HG03378 (cell line): ENCODE data around the gene RPL28.
"Not testable (repeated sequence)": the region's sequence is repeated elsewhere in the genome, so short reads cannot be mapped to it uniquely, and the experiment has no call there.

ENCODE experiments used
- ATAC-seq: cut with Tn5 transposase; IDR thresholded peaks from one replicate; pipeline ENCODE4 v1.9.1; 2021; ENCODE audit warnings: mild to moderate bottlenecking, moderate library complexity; ENCODE audit not compliant: unreplicated experiment

RPL28 gene

GRCh38 chr19:55446060-55446459, 60.3 kb downstream of the RPL28 start:
- ATAC-seq: no peak

GRCh38 chr19:55447421-55448174, 61.9 kb downstream of the RPL28 start:
- ATAC-seq: no peak

- ATAC-seq: not testable (repeated sequence)
Observed at GRCh38 chr19:55448175-55448490, 62.4 kb downstream of the RPL28 start.

GRCh38 chr19:55449469-55449868, 63.7 kb downstream of the RPL28 start:
- ATAC-seq: no peak

GRCh38 chr19:55451163-55451964, 65.6 kb downstream of the RPL28 start:
- ATAC-seq: no peak

DNA sequence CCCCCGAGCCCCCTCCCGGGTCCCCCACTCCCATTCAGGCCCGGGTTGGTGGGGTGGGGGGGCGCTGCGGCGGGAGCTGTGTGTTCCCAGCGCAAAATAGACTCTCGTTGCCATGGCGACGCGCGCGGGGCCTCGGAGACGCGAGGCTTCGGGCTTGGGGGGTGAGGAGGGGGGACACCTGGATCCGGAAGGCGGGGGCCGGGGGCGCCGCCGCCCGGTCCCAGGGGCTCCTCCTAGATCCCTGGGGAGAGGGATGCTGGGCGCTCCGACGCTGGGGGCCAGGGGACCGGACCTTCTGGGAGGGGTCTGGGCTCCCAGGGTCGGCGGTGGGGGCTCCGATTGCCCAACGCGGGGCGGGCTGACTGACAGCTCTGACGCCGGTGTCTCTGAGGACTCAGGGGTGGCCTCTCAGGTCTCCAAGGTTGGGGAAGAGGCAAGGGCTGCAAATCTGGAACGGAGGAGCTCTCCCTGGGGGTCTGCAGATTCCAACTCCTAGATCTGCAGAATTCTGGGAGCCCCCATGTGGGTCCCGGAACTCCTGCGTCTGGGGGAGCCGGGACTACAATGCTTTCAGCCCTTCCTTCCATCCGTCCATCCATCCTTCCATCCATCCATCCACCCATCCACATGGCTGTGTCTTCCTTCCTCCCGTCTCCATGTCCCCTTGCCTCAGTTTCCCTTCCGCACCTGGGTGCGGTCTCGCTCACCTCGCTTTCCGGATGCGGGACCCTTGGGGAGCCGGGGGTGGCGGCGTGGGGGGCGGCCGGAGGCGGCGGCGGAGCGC, 66.4 kb downstream of the RPL28 start:
- ATAC-seq: no peak
